Measurements from ENCODE around the gene APOA4.

APOA4 gene

GRCh38 chr11:116823031-116823843 lies at the start of gene APOA4:
Gene APOA4 (minus strand): TSS chr11:116823304. CDS start chr11:116823191, 113 bp downstream.
- no peak for FAIRE-seq

- FAIRE-seq = no peak
Measured at GRCh38 chr11:116871248-116871647, 48.1 kb upstream of the APOA4 start.

- FAIRE-seq = no peak
Measured at GRCh38 chr11:116870054-116870453, 47.0 kb upstream of the APOA4 start.

GRCh38 chr11:116869610-116870009 lies 46.5 kb upstream of the APOA4 start:
- no peak for FAIRE-seq

- no peak for FAIRE-seq
Measured at GRCh38 chr11:116868066-116868465, 45.0 kb upstream of the APOA4 start.

- no peak for FAIRE-seq
Measured at GRCh38 chr11:116867619-116868018, 44.5 kb upstream of the APOA4 start.

GRCh38 chr11:116866804-116867455 lies 43.8 kb upstream of the APOA4 start:
- FAIRE-seq = no peak

GRCh38 chr11:116865696-116866095 lies 42.6 kb upstream of the APOA4 start:
- FAIRE-seq = no peak

GRCh38 chr11:116864531-116864930 lies 41.4 kb upstream of the APOA4 start:
- FAIRE-seq = no peak

GRCh38 chr11:116862951-116863350 lies 39.8 kb upstream of the APOA4 start:
- no peak for FAIRE-seq

GRCh38 chr11:116862185-116862584 lies 39.1 kb upstream of the APOA4 start:
- no peak for FAIRE-seq

GRCh38 chr11:116861539-116861938 lies 38.4 kb upstream of the APOA4 start:
- FAIRE-seq = no peak

GRCh38 chr11:116860303-116860702 lies 37.2 kb upstream of the APOA4 start:
- no peak for FAIRE-seq

- no peak for FAIRE-seq
Measured at GRCh38 chr11:116859175-116859574, 36.1 kb upstream of the APOA4 start.

GRCh38 chr11:116857936-116858335 lies 34.8 kb upstream of the APOA4 start:
- no peak for FAIRE-seq

- FAIRE-seq = no peak
Measured at GRCh38 chr11:116857316-116857715, 34.2 kb upstream of the APOA4 start.

- no peak for FAIRE-seq
Measured at GRCh38 chr11:116856423-116856822, 33.3 kb upstream of the APOA4 start.

GRCh38 chr11:116855413-116855812 lies 32.3 kb upstream of the APOA4 start:
- FAIRE-seq = no peak

GRCh38 chr11:116853461-116854073 lies 30.5 kb upstream of the APOA4 start:
- FAIRE-seq = no peak

GRCh38 chr11:116852261-116853031 lies 29.3 kb upstream of the APOA4 start:
- no peak for FAIRE-seq

- FAIRE-seq = no peak
Measured at GRCh38 chr11:116851626-116852025, 28.5 kb upstream of the APOA4 start.

- no peak for FAIRE-seq
Measured at GRCh38 chr11:116849486-116849885, 26.4 kb upstream of the APOA4 start.

- no peak for FAIRE-seq
Measured at GRCh38 chr11:116849060-116849459, 26.0 kb upstream of the APOA4 start.

All from A204.1 (cell line).